C1 segment of cervical spinal cord (tissue), 14 donors: ENCODE results near the gene ATP5F1D.
"Not testable (repeated sequence)": the region's sequence is repeated elsewhere in the genome, so short reads cannot be mapped to it uniquely, and the experiment has no call there.

Experiments used
- DNase-seq, 14 donors: peaks; one replicate each; lab custom pipeline; 2025; lab: John Stamatoyannopoulos, UW

ATP5F1D gene

GRCh38 chr19:1246265-1247087 lies 4.9 kb downstream of the ATP5F1D start:
- not testable (repeated sequence) for DNase-seq

- no peak for DNase-seq
These were observed 6.2 kb downstream of the ATP5F1D start for GRCh38 chr19:1247748-1248138.

GRCh38 chr19:1248139-1248785 lies 6.7 kb downstream of the ATP5F1D start, which contains the start of gene MIDN:
Gene MIDN, plus strand, starts transcription at chr19:1248583. Its CDS starts 1,714 bp downstream, at chr19:1250297.
- DNase-seq, result peak in 12 of 14 donors; percentile 57 to 91 (median 80)

- peak in 13 of 14 donors; percentile 27 to 91 (median 81) for DNase-seq
These were observed 7.3 kb downstream of the ATP5F1D start for GRCh38 chr19:1248786-1249297.

- DNase-seq, result peak in 13 of 14 donors; percentile 41 to 95 (median 88)
These were observed 7.9 kb downstream of the ATP5F1D start for GRCh38 chr19:1249298-1249989.

- no peak for DNase-seq
These were observed 8.5 kb downstream of the ATP5F1D start for GRCh38 chr19:1249990-1250436.

- peak in 12 of 14 donors; percentile 23 to 75 (median 54) for DNase-seq
These were observed 9.1 kb downstream of the ATP5F1D start for GRCh38 chr19:1250437-1251260.

- DNase-seq, result peak in 11 of 14 donors; percentile 54 to 83 (median 67)
These were observed 10.0 kb downstream of the ATP5F1D start for GRCh38 chr19:1251330-1252220.

- peak in 13 of 14 donors; percentile 75 to 99 (median 92) for DNase-seq
These were observed 10.8 kb downstream of the ATP5F1D start for GRCh38 chr19:1252221-1252820.

- DNase-seq, result peak; percentile 80 to 99 (median 91)
These were observed 11.4 kb downstream of the ATP5F1D start for GRCh38 chr19:1252821-1253513.

- no peak for DNase-seq
These were observed 12.0 kb downstream of the ATP5F1D start for GRCh38 chr19:1253514-1254080.

GRCh38 chr19:1254081-1254527 lies 12.6 kb downstream of the ATP5F1D start:
- DNase-seq, result peak in 9 of 14 donors; percentile 18 to 63 (median 34)

- DNase-seq, result peak in 1 of 14 donors; percentile 19
These were observed 13.1 kb downstream of the ATP5F1D start for GRCh38 chr19:1254530-1255185.

- DNase-seq, result peak in 13 of 14 donors; percentile 10 to 91 (median 58)
These were observed 13.9 kb downstream of the ATP5F1D start for GRCh38 chr19:1255186-1256161.

GRCh38 chr19:1256646-1257474 lies 15.3 kb downstream of the ATP5F1D start:
- no peak for DNase-seq
